GM23338 (cell line): Measurements from ENCODE around the gene SMIM26. TPM values are rescaled to one million over a fixed set of nuclear protein-coding genes. Genes with fewer than 3 reads are reported as not detected.

ENCODE experiments used
- ATAC-seq: fragments of 200-7000 bp; cut with Tn5 transposase; 3 replicates; pipeline ENCODE4 v1.9.1; 2020
- DNase-seq: peaks from one replicate; pipeline ENCODE4 v3.0.0-alpha.2; 2015; ENCODE audit warnings: low spot score
- H2AFZ ChIP-seq: fragments of 200-600 bp; sonication (generic); 2 replicates; pipeline ENCODE4 v1.8.0; 2016; ENCODE audit warnings: antibody characterized with exemption, mild to moderate bottlenecking, moderate library complexity
- H3F3A ChIP-seq: fragments of 200-600 bp; sonication (generic); replicated peaks from 2 replicates; pipeline ENCODE4 v1.8.0; 2017; ENCODE audit warnings: antibody characterized with exemption, mixed run types, low read depth
- H3K27ac ChIP-seq: fragments of 200-600 bp; sonication (generic); 2 replicates; pipeline ENCODE4 v1.6.1; 2016; ENCODE audit warnings: low read depth
- H3K27me3 ChIP-seq: fragments of 200-600 bp; sonication (generic); 2 replicates; pipeline ENCODE4 v1.8.0; 2016; ENCODE audit warnings: mild to moderate bottlenecking, mixed run types, moderate library complexity; ENCODE audit not compliant: insufficient read depth
- H3K36me3 ChIP-seq: fragments of 200-600 bp; sonication (generic); 2 replicates; pipeline ENCODE4 v1.8.0; 2016; ENCODE audit warnings: mild to moderate bottlenecking; ENCODE audit not compliant: insufficient read depth
- H3K4me1 ChIP-seq: fragments of 200-600 bp; sonication (generic); 2 replicates; pipeline ENCODE4 v1.8.0; 2016; ENCODE audit warnings: mild to moderate bottlenecking, moderate library complexity; ENCODE audit not compliant: insufficient read depth
- H3K4me2 ChIP-seq: fragments of 200-600 bp; sonication (generic); 2 replicates; pipeline ENCODE4 v1.7.1; 2017; ENCODE audit warnings: mixed run types
- H3K4me3 ChIP-seq: fragments of 200-600 bp; sonication (generic); 2 replicates; pipeline ENCODE4 v1.6.1; 2016; ENCODE audit warnings: mixed run types
- H3K79me2 ChIP-seq: fragments of 200-600 bp; sonication (generic); replicated peaks from 2 replicates; pipeline ENCODE4 v1.8.0; 2017; ENCODE audit warnings: mild to moderate bottlenecking; ENCODE audit not compliant: insufficient read depth
- H3K9me2 ChIP-seq: fragments of 200-600 bp; sonication (generic); 2 replicates; pipeline ENCODE4 v1.8.0; 2017; ENCODE audit not compliant: insufficient read depth
- H4K20me1 ChIP-seq: fragments of 200-600 bp; sonication (generic); replicated peaks from 2 replicates; pipeline ENCODE4 v1.8.0; 2017; ENCODE audit warnings: mild to moderate bottlenecking; ENCODE audit not compliant: insufficient read depth
- H3K27ac Mint-ChIP-seq: 2 replicates; pipeline ENCODE4 v1.8.0; 2020; ENCODE audit warnings: inconsistent platforms, mild to moderate bottlenecking, moderate library complexity, mixed read lengths
- H3K27me3 Mint-ChIP-seq: 3 replicates; pipeline ENCODE4 v1.8.0; 2022; ENCODE audit warnings: low read depth, mild to moderate bottlenecking, moderate library complexity, mixed read lengths, inconsistent platforms; ENCODE audit not compliant: insufficient read depth, poor library complexity
- H3K36me3 Mint-ChIP-seq: 3 replicates; pipeline ENCODE4 v1.8.0; 2021; ENCODE audit warnings: low read depth, mild to moderate bottlenecking, inconsistent platforms, moderate library complexity, mixed read lengths
- H3K4me1 Mint-ChIP-seq: 3 replicates; pipeline ENCODE4 v1.8.0; 2020; ENCODE audit warnings: mild to moderate bottlenecking, inconsistent platforms, mixed read lengths
- H3K4me3 Mint-ChIP-seq: 3 replicates; pipeline ENCODE4 v1.8.0; 2021; ENCODE audit warnings: moderate library complexity, mild to moderate bottlenecking, inconsistent platforms, mixed read lengths
- H3K9me3 Mint-ChIP-seq: 3 replicates; pipeline ENCODE4 v1.8.0; 2020; ENCODE audit warnings: moderate library complexity, mild to moderate bottlenecking, inconsistent platforms, mixed read lengths
- CREB1 ChIP-seq: fragments of 250-450 bp; sonication (Bioruptor Pico); IDR thresholded peaks from 2 replicates; pipeline ENCODE4 v1.5.0; 2020; ENCODE audit warnings: low read depth, mild to moderate bottlenecking, moderate library complexity
- EZH2 ChIP-seq: fragments of 200-600 bp; sonication (generic); IDR thresholded peaks from one replicate; pipeline ENCODE4 v1.8.0; 2017; ENCODE audit warnings: antibody characterized with exemption, mild to moderate bottlenecking, low read depth; ENCODE audit not compliant: unreplicated experiment
- EZH2phosphoT487 ChIP-seq: fragments of 200-600 bp; sonication (generic); IDR thresholded peaks from one replicate; pipeline ENCODE4 v1.8.1; 2018; ENCODE audit warnings: antibody characterized with exemption; ENCODE audit not compliant: unreplicated experiment
- JUNB ChIP-seq: IDR thresholded peaks from one replicate; pipeline ENCODE4 v1.6.1; 2016; ENCODE audit warnings: antibody characterized with exemption; ENCODE audit not compliant: unreplicated experiment
- NANOG ChIP-seq: IDR thresholded peaks from 2 replicates; pipeline ENCODE4 v1.6.1; 2016; ENCODE audit warnings: antibody characterized with exemption, borderline replicate concordance
- POLR2AphosphoS5 ChIP-seq: IDR thresholded peaks from 2 replicates; pipeline ENCODE4 v1.6.1; 2016; ENCODE audit warnings: antibody characterized with exemption, low read depth
- REST ChIP-seq: IDR thresholded peaks from one replicate; pipeline ENCODE4 v1.6.1; 2018; ENCODE audit warnings: antibody characterized with exemption; ENCODE audit not compliant: unreplicated experiment
- ZNF114 ChIP-seq: fragments of 250-450 bp; sonication (Bioruptor Pico); IDR thresholded peaks from 2 replicates; pipeline ENCODE4 v1.5.0; 2020; ENCODE audit warnings: mild to moderate bottlenecking, moderate library complexity
- ZNF331 ChIP-seq: fragments of 250-450 bp; sonication (Bioruptor Pico); IDR thresholded peaks from 2 replicates; pipeline ENCODE4 v1.5.0; 2020; ENCODE audit warnings: low read depth, mild to moderate bottlenecking, moderate library complexity
- ZNF462 ChIP-seq: fragments of 250-450 bp; sonication (Bioruptor Pico); IDR thresholded peaks from 2 replicates; pipeline ENCODE4 v1.5.0; 2020; ENCODE audit warnings: mild to moderate bottlenecking, moderate library complexity
- polyA plus RNA-seq: library from polyadenylated mRNA; unstranded; fragments of >200 nt; fragmentation: Nextera tagmentation; extraction: Ambion mirVana; gene quantifications from 2 replicates; pipeline ENCODE4 v1.2.1, GENCODE V29; 2016
- total RNA-seq: library from RNA; depleted of rRNA; stranded (reverse); fragments of >200 nt; shearing (Covaris generic); gene quantifications from 2 replicates; pipeline ENCODE4 v1.2.3, GENCODE V29; 2014
- TF ChIP-seq, protein P1 (sequence below): IDR thresholded peaks from 2 replicates; pipeline ENCODE4 v1.6.1; 2016; ENCODE audit warnings: antibody characterized with exemption
- TF ChIP-seq, protein P2 (sequence below), 2 experiments: fragments of 200-600 bp in 1 of 2; sonication (generic) in 1 of 2; conservative IDR thresholded peaks; 2 replicates each; pipeline versions ENCODE4 v1.5.1 to v1.6.1; 2016 to 2017; ENCODE audit warnings: antibody characterized with exemption in 2 of 2, low read depth in 2 of 2, mild to moderate bottlenecking in 2 of 2, moderate library complexity in 1 of 2

SMIM26 gene
- total and polyA plus RNA-seq, 2 experiments from 2014 or later: 94.3 to 308 TPM

DNA sequence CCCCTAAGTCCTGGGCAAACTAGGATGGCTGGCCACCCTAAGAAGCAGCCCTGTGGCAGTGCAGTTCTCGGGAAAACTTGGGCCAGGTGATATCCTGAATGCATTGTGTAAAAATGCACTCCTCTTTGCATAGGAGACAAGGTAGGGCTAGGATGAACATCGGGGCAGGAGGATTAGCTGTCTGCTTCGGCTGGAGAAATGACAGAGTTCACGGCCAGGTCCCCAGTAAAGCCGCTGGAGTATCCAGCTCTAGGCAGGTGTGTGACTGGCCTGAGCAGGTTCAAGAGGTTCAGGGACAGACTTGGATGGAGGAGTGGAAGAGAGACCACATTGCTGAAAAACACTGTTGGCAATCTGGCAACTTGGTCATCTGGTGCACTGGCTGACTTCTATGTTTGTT, 47.0 kb downstream of the SMIM26 start:
- H3K27ac ChIP-seq: no peak overlapping the region
- no peak overlapping the region; the same call in 1 of the 2 replicates for H3K27ac Mint-ChIP-seq
- no peak for TF ChIP-seq REST
- no peak for TF ChIP-seq CREB1 (CRISPR knock-in tag)
- no peak for TF ChIP-seq EZH2phosphoT487
- TF ChIP-seq EZH2: no peak
- TF ChIP-seq POLR2AphosphoS5: no peak
- no peak for TF ChIP-seq ZNF331 (CRISPR knock-in tag)
- no peak for TF ChIP-seq NANOG
- TF ChIP-seq ZNF462: no peak
- TF ChIP-seq JUNB: no peak
- TF ChIP-seq, protein P1, sequence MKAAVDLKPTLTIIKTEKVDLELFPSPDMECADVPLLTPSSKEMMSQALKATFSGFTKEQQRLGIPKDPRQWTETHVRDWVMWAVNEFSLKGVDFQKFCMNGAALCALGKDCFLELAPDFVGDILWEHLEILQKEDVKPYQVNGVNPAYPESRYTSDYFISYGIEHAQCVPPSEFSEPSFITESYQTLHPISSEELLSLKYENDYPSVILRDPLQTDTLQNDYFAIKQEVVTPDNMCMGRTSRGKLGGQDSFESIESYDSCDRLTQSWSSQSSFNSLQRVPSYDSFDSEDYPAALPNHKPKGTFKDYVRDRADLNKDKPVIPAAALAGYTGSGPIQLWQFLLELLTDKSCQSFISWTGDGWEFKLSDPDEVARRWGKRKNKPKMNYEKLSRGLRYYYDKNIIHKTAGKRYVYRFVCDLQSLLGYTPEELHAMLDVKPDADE: no peak
- no peak for TF ChIP-seq ZNF114 (CRISPR knock-in tag)
- TF ChIP-seq, protein P2, sequence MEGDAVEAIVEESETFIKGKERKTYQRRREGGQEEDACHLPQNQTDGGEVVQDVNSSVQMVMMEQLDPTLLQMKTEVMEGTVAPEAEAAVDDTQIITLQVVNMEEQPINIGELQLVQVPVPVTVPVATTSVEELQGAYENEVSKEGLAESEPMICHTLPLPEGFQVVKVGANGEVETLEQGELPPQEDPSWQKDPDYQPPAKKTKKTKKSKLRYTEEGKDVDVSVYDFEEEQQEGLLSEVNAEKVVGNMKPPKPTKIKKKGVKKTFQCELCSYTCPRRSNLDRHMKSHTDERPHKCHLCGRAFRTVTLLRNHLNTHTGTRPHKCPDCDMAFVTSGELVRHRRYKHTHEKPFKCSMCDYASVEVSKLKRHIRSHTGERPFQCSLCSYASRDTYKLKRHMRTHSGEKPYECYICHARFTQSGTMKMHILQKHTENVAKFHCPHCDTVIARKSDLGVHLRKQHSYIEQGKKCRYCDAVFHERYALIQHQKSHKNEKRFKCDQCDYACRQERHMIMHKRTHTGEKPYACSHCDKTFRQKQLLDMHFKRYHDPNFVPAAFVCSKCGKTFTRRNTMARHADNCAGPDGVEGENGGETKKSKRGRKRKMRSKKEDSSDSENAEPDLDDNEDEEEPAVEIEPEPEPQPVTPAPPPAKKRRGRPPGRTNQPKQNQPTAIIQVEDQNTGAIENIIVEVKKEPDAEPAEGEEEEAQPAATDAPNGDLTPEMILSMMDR (conservative IDR thresholded peaks at IDR 0.05; ENCODE audit: low read depth in 2 of 2): no peak
- H3K4me3 Mint-ChIP-seq: no peak overlapping the region
- H3K4me2 ChIP-seq: no peak overlapping the region
- H3K36me3 ChIP-seq: no peaks in the 10 kb centered on the region
- H2AFZ ChIP-seq: no peak overlapping the region
- no peak for ATAC-seq
- H3K27me3 Mint-ChIP-seq: peaks cover 6% of the 10 kb centered on the region
- no peaks in the 10 kb centered on the region; the same call in 2 of the 3 replicates for H3K9me3 Mint-ChIP-seq
- no peaks in the 10 kb centered on the region for H3K9me2 ChIP-seq
- H3K79me2 ChIP-seq: no peaks in the 10 kb centered on the region
- H3K4me3 ChIP-seq: no peak overlapping the region
- peaks cover 10% of the 10 kb centered on the region for H3K36me3 Mint-ChIP-seq
- peaks cover 4% of the 10 kb centered on the region; the same call in 1 of the 2 replicates for H4K20me1 ChIP-seq
- no peak for DNase-seq
- no peaks in the 10 kb centered on the region for H3K4me1 ChIP-seq
- H3K27me3 ChIP-seq: no peaks in the 10 kb centered on the region
- peaks cover 17% of the 10 kb centered on the region for H3K4me1 Mint-ChIP-seq
- H3F3A ChIP-seq: no peaks in the 10 kb centered on the region
